Measurements from ENCODE around the gene CDH3.

CDH3 gene

DNA sequence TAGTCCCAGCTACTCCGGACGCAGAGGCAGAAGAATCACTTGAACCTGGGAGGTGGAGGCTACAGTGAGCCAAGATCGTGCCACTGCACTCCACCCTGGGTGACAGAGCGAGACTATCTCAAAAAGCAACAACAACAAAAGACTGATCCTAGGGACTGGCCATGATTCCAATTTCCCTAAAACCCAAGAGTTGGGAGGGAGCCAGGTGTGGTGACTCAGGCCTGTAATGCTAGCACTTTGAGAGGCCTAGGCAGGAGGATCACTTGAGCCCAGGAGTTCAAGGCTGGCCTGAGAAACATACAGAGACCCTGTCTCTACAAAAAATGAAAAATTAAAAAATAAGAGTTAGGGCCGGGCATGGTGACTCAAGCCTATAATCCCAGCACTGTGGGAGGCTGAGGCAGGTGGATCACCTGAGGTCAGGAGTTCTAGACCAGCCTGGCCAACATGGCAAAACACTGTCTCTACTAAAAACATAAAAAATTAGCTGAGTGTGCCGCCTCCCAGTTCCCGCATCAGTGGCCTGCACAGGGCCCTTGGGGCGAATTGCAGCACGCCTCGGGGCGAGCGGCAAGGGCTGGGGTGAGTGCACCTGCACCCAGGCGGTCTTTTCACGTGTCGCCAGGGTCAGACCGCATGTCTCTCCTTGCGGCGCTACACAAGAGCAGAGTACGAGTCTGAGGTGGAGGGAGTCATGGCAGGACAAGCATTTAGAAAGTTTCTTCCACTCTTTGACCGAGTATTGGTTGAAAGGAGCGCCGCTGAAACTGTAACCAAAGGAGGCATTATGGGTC, 40.8 kb downstream of the CDH3 start:
- DNase-seq (ENCODE audit: low spot score): no peak

DNA sequence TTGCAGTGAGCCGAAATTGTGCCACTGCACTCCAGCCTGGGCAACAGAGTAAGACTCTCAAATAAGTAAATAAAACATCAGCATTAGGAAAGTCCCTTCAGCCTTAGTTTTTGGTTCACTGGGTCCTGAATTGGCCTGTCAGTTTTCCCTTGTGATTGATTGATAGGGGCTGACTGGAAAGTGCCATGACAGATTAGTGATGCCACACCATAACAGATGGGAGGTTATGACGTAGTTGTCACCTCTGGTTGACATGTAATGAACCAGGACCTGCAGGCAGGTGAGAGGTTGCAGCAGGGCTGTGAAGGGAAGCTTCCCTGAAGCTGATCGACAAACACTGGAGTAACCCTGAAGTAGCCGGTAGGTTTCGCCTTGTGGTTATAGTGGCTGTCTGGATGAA, 41.8 kb downstream of the CDH3 start:
- TF ChIP-seq, protein P1, sequence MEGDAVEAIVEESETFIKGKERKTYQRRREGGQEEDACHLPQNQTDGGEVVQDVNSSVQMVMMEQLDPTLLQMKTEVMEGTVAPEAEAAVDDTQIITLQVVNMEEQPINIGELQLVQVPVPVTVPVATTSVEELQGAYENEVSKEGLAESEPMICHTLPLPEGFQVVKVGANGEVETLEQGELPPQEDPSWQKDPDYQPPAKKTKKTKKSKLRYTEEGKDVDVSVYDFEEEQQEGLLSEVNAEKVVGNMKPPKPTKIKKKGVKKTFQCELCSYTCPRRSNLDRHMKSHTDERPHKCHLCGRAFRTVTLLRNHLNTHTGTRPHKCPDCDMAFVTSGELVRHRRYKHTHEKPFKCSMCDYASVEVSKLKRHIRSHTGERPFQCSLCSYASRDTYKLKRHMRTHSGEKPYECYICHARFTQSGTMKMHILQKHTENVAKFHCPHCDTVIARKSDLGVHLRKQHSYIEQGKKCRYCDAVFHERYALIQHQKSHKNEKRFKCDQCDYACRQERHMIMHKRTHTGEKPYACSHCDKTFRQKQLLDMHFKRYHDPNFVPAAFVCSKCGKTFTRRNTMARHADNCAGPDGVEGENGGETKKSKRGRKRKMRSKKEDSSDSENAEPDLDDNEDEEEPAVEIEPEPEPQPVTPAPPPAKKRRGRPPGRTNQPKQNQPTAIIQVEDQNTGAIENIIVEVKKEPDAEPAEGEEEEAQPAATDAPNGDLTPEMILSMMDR (IDR thresholded peaks at IDR 0.05; ENCODE audit: extremely low read depth, missing control alignments): no peak
- no peak for DNase-seq (ENCODE audit: low spot score)

More for the DNA sequence above, 40.8 kb downstream of the CDH3 start:
- TF ChIP-seq, protein P1 (IDR thresholded peaks at IDR 0.05; ENCODE audit: extremely low read depth, missing control alignments): no peak

DNA sequence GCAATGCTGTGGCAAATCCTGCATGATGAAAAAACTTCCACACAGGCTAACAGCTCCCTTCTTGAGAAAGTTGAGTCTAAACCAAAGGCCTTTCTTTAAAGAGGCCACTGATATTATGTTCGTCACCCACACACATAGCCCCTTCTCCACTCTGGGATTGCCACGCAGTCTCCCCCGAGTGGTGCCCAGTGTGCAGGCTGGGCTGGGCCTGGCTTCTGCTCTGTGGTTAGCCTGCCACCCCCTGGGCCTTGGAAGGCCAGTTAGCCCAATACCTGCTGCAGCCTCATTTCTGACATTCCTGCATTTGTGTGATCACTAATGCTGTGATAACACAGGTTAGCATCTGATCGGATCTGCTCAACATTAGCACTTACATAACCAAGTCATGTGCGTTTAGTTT, 44.8 kb downstream of the CDH3 start:
- no peak for DNase-seq (ENCODE audit: low spot score)
- TF ChIP-seq, protein P1 (IDR thresholded peaks at IDR 0.05; ENCODE audit: extremely low read depth, missing control alignments): no peak

DNA sequence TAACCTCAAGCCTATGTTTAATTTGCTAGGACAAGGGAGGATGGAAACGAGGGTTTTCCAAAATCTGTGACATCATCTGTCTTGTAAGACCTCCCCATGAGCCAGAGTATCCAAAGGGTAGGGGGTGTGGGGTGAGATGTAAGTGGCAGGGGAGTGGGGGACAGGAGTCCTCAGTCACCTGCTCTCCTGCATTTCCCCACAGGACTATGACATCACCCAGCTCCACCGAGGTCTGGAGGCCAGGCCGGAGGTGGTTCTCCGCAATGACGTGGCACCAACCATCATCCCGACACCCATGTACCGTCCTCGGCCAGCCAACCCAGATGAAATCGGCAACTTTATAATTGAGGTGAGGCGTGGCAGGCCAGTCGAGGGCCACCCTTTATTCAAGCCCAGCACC, 50.5 kb downstream of the CDH3 start:
- TF ChIP-seq, protein P1 (IDR thresholded peaks at IDR 0.05; ENCODE audit: extremely low read depth, missing control alignments): no peak
- DNase-seq (ENCODE audit: low spot score): no peak

DNA sequence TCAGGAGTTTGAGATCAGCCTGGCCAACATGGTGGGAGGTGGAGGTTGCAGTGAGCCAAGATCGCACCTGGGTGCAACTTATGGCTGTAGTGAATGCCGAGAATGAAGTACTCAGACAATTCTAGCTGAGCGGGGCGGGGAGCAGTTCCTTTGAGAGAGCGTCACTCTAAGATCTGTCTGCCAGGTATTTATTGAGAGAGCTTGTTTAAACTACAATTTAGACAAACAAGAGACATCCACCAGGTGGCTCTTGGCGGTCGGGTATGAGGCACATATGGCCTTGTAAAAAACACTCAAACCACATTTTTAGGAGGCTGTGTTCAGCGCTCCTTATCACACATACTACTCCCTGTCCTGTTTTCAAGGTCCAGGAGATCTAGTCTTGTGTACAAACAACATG, 51.4 kb downstream of the CDH3 start:
- no peak for DNase-seq (ENCODE audit: low spot score)
- TF ChIP-seq, protein P1 (IDR thresholded peaks at IDR 0.05; ENCODE audit: extremely low read depth, missing control alignments): no peak

DNA sequence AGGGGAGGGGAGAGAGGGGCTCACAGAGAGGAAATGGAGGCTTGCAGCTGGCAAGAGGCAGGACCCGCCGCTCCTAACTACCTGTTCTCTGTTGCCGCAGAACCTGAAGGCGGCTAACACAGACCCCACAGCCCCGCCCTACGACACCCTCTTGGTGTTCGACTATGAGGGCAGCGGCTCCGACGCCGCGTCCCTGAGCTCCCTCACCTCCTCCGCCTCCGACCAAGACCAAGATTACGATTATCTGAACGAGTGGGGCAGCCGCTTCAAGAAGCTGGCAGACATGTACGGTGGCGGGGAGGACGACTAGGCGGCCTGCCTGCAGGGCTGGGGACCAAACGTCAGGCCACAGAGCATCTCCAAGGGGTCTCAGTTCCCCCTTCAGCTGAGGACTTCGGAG, 53.0 kb downstream of the CDH3 start:
- DNase-seq (ENCODE audit: low spot score): no peak
- TF ChIP-seq, protein P1 (IDR thresholded peaks at IDR 0.05; ENCODE audit: extremely low read depth, missing control alignments): no peak

DNA sequence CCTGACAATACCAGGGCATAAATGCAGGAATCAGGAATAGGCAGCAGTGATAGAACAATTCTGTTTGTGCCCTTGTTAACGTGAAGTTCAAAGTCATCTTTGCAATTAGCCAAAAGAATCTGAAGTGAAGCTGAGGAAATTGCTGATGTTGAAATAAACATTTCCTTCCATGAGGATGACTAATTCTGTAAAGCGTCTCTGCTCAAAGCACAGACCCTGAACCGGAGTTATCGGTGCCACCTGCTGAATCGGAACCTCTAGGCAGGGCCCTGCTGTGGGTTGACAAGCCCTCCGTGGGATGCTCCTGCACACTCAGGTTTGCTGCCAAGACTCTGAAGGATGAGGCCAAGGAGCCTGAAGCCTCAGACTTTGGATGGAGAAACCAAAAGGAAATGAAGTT, 55.0 kb downstream of the CDH3 start:
- TF ChIP-seq, protein P1 (IDR thresholded peaks at IDR 0.05; ENCODE audit: extremely low read depth, missing control alignments): no peak
- DNase-seq (ENCODE audit: low spot score): no peak
